ENCODE results near the gene PON3. TPM values are rescaled to one million over a fixed set of nuclear protein-coding genes. Genes with fewer than 3 reads are reported as not detected.

The PON3 gene
- total and polyA plus RNA-seq, 2 of the 4 experiments (the other 2 are of a cell fraction): not detected

GRCh38 chr7:95342029-95342428 is 54.1 kb downstream of the PON3 start:
- Histone ChIP-seq H3K9me1 (ENCODE audit: insufficient read depth, low read length) (no peaks in the 10 kb centered on the region), H2BK20ac (ENCODE audit: low read depth, low read length) (no peak overlapping the region), H3K56ac (ENCODE audit: extremely low read depth, insufficient read depth, low read length) (no peak overlapping the region), H4K5ac (ENCODE audit: low read depth, low read length) (no peak overlapping the region), H3K36me3 (ENCODE audit: control insufficient read depth, insufficient read depth, low read length) (no peaks in the 10 kb centered on the region), H4K20me1 (ENCODE audit: insufficient read depth, low read length) (no peaks in the 10 kb centered on the region), H2BK5ac (ENCODE audit: low read depth, low read length, poor library complexity, severe bottlenecking) (no peak overlapping the region), H4K8ac (ENCODE audit: low read depth in 2 of 2, low read length in 2 of 2) (no peak overlapping the region), H2AFZ (replicated peaks; ENCODE audit: low read length, poor library complexity) (no peak overlapping the region), H3K27me3 (ENCODE audit: control insufficient read depth, insufficient read depth, low read length) (no peaks in the 10 kb centered on the region), H3K14ac (replicated peaks; ENCODE audit: low read depth, low read length) (no peak overlapping the region), H3K79me1 (ENCODE audit: low read depth in 1 of 2, low read length in 2 of 2) (no peaks in the 10 kb centered on the region), H3K4me3 (ENCODE audit: insufficient read depth, low read depth, low read length) (no peak overlapping the region), H2AK5ac (ENCODE audit: low read depth, low read length) (no peak overlapping the region), H3K27ac (ENCODE audit: insufficient read depth, low read length) (no peak overlapping the region), H3K4me1 (ENCODE audit: control insufficient read depth, insufficient read depth, low read length) (no peaks in the 10 kb centered on the region), H3K18ac (ENCODE audit: low read depth, low read length) (no peak overlapping the region), H2BK15ac (ENCODE audit: low read depth, low read length) (no peak overlapping the region), H3K4ac (ENCODE audit: low read depth, low read length) (no peak overlapping the region), H3K9ac (ENCODE audit: low read depth, low read length) (no peak overlapping the region), H3K4me2 (ENCODE audit: low read depth, low read length) (no peak overlapping the region), H2BK120ac (ENCODE audit: low read depth, low read length) (no peak overlapping the region), H3K23ac (ENCODE audit: low read depth, low read length) (no peak overlapping the region), H3K9me3 (ENCODE audit: control insufficient read depth, insufficient read depth, low read length) (no peaks in the 10 kb centered on the region), H4K91ac (ENCODE audit: insufficient read depth, low read depth, low read length) (no peak overlapping the region), H2AK9ac (replicated peaks; ENCODE audit: low read depth, low read length, poor library complexity) (no peak overlapping the region)
- WGBS, 2 experiments (ENCODE audit: extremely low coverage in 2 of 2, insufficient read length in 1 of 2): no CpG with 5 or more reads among the region's 3 CpGs
- no peak for ATAC-seq (ENCODE audit: low read depth)
- in situ Hi-C loops (cut with MboI; ENCODE audit: low sequenced_read_pairs) (no loop called here), dilution Hi-C loops (cut with HindIII; ENCODE audit: low sequenced_read_pairs, unreplicated experiment) (no loop called here), intact Hi-C loops (cut with micrococcal nuclease) (no loop called here)
- no TSS peak for BruUV-seq (replicated peaks)
- no peak for DNase-seq
- ChIA-PET CTCF (no interaction called here), POLR2A (ENCODE audit: unreplicated experiment) (no interaction called here)
- no peak for TF ChIP-seq POLR2A (IDR thresholded peaks at IDR 0.05; ENCODE audit: low read depth, low read length)
- TF ChIP-seq USF2 (IDR thresholded peaks at IDR 0.05; ENCODE audit: low read depth, low read length): no peak
- no peak for TF ChIP-seq MAZ (IDR thresholded peaks at IDR 0.05; ENCODE audit: borderline replicate concordance, low read depth, low read length)
- TF ChIP-seq RFX5 (IDR thresholded peaks at IDR 0.05; ENCODE audit: low read depth, low read length): no peak
- TF ChIP-seq NFE2L2 (IDR thresholded peaks at IDR 0.05; ENCODE audit: low read depth, low read length): no peak
- TF ChIP-seq BHLHE40 (IDR thresholded peaks at IDR 0.05; ENCODE audit: low read depth, low read length): no peak
- no peak for TF ChIP-seq ELK1 (IDR thresholded peaks at IDR 0.05; ENCODE audit: borderline replicate concordance, low read depth, low read length)
- TF ChIP-seq, protein P1, sequence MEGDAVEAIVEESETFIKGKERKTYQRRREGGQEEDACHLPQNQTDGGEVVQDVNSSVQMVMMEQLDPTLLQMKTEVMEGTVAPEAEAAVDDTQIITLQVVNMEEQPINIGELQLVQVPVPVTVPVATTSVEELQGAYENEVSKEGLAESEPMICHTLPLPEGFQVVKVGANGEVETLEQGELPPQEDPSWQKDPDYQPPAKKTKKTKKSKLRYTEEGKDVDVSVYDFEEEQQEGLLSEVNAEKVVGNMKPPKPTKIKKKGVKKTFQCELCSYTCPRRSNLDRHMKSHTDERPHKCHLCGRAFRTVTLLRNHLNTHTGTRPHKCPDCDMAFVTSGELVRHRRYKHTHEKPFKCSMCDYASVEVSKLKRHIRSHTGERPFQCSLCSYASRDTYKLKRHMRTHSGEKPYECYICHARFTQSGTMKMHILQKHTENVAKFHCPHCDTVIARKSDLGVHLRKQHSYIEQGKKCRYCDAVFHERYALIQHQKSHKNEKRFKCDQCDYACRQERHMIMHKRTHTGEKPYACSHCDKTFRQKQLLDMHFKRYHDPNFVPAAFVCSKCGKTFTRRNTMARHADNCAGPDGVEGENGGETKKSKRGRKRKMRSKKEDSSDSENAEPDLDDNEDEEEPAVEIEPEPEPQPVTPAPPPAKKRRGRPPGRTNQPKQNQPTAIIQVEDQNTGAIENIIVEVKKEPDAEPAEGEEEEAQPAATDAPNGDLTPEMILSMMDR (conservative IDR thresholded peaks at IDR 0.05; ENCODE audit: low read depth, low read length): no peak
- no peak for TF ChIP-seq CEBPB (IDR thresholded peaks at IDR 0.05; ENCODE audit: low read depth, low read length)

Measured in IMR-90 (cell line).